OCI-LY7 (cell line): ENCODE results near the gene ACER2.

Experiments used
- EZH2phosphoT487 ChIP-seq: fragments of 200-600 bp; sonication (generic); IDR thresholded peaks from 2 replicates; pipeline ENCODE4 v1.6.1; 2018; ENCODE audit warnings: low read depth, borderline replicate concordance, mild to moderate bottlenecking, mixed run types, antibody characterized with exemption, low read length, moderate library complexity, mixed read lengths
- TF ChIP-seq, protein P1 (sequence below): fragments of 200-600 bp; sonication (generic); conservative IDR thresholded peaks from 2 replicates; pipeline ENCODE4 v1.5.1; 2014; ENCODE audit warnings: mild to moderate bottlenecking, antibody characterized with exemption, low read length, moderate library complexity, mixed read lengths

DNA sequence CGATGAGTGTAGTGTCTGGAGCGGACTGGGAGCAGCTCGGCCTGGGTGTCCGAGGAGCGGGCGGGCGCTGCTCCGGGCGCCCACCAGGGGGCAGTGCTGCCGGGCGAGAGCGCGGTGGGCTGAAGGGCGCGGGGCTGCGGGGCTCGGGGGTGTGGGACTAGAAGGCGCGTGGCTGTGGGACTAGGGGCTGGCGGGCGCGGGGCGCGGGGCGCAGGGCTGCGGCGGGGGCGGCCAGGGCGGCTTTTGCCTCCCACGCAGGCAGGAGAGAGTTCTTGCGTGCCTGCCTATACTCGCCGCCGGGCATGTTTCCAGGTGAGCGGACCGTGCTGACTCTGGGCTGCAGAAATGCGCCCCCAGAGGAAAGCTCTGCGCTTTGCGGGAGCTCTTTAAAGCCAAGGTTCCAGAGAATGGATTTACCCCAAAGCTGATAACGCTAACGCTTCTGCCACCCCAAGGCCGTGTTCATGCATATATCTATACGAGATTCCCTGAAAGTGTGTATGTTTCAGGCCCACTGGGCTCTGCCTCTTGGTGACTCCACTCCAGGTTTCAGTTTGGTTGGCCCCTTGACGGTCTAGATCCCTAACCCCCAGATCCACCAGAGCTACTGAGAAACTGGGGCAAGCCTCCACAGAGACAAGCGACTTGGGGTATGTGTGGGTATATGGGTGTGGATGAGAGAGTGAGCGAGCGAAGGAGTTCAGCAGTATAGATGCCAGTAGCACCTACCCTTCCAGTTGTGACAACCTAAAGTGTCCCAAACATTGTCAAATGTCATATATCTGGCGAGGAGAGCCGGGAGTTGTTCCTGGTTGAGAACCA is 56.2 kb downstream of the ACER2 start:
- TF ChIP-seq, protein P1, sequence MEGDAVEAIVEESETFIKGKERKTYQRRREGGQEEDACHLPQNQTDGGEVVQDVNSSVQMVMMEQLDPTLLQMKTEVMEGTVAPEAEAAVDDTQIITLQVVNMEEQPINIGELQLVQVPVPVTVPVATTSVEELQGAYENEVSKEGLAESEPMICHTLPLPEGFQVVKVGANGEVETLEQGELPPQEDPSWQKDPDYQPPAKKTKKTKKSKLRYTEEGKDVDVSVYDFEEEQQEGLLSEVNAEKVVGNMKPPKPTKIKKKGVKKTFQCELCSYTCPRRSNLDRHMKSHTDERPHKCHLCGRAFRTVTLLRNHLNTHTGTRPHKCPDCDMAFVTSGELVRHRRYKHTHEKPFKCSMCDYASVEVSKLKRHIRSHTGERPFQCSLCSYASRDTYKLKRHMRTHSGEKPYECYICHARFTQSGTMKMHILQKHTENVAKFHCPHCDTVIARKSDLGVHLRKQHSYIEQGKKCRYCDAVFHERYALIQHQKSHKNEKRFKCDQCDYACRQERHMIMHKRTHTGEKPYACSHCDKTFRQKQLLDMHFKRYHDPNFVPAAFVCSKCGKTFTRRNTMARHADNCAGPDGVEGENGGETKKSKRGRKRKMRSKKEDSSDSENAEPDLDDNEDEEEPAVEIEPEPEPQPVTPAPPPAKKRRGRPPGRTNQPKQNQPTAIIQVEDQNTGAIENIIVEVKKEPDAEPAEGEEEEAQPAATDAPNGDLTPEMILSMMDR: peak; percentile 87
- no peak for TF ChIP-seq EZH2phosphoT487
